Choroid plexus epithelial cell (primary cell): Measurements from ENCODE around the gene WSB2.

Experiments used
- DNase-seq: peaks from one replicate; pipeline ENCODE4 v3.0.0-alpha.2; 2010; ENCODE audit warnings: low read depth
- H3K4me3 ChIP-seq: 2 replicates; pipeline ENCODE4 v1.5.1; 2011; ENCODE audit warnings: low read depth, mild to moderate bottlenecking, control low read depth, low read length, moderate library complexity
- CTCF ChIP-seq: conservative IDR thresholded peaks from 2 replicates; pipeline ENCODE4 v1.5.1; 2011; ENCODE audit warnings: low read depth, mild to moderate bottlenecking, control low read depth, inconsistent platforms, low read length, moderate library complexity

Gene WSB2

DNA sequence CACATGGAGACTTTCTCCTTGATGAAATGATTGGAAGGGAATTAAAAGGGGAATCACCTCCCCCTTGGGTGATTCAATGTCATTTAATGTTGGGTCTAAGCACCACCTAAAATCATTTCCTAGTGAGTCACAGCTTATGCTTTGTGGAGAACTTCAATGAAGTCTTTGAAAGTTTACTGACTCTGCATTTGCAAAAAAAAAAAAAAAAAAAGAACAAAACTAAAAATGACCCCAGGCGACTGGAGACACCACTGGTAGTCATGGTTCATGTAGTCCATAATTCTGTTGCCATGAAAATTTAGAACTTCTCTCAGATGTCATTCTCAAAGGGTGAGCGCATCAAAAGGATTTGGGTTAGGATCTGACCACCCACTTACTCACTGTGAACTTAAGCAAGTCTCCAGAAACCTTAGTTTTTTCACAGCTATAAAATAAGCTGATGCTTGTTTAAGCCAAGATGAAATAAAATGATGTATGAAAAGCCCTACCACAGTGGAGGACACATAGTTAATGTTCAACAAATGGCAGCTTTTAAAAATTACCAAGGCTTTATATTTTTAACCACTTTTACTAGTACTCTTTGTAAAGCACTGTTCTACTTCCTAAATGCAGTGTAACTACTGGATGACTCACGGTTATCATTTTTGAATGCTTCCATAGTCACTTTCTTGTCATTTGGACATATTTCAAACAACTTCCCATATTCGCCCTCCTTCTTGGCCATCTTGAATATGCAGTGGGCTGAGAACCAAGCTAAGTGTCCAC, 74.1 kb downstream of the WSB2 start:
- no peak for DNase-seq
- no peak for TF ChIP-seq CTCF
- H3K4me3 ChIP-seq = no peak overlapping the region

GRCh38 chr12:117985182-117985581, 75.8 kb downstream of the WSB2 start:
- no peak overlapping the region for H3K4me3 ChIP-seq
- no peak for DNase-seq
- no peak for TF ChIP-seq CTCF
